Measurements from ENCODE around the gene PPP2R2D. TPM values are rescaled to one million over a fixed set of nuclear protein-coding genes. Genes with fewer than 3 reads are reported as not detected.

Gene PPP2R2D
- total RNA-seq (2014; rRNA removed): 30.6 and 40.3 TPM in 2 replicates
- Bru-seq, nascent RNA: percentile 78 among the genes with signal in this experiment
- BruChase-seq, experiment 1, labeled RNA remaining after a 6-hour chase: percentile 76 among the genes with signal in this experiment
- BruChase-seq, experiment 2, labeled RNA remaining after a 2-hour chase: percentile 80 among the genes with signal in this experiment
- long read RNA-seq, full-length matches to known transcripts: 35 of 104 reads
- long read RNA-seq, partial matches to known transcripts: 22 of 104 reads
- long read RNA-seq, other reads (novel, unspliced or antisense): 47 of 104 reads

GRCh38 chr10:131900350-131901152 is at the start of gene PPP2R2D:
TSS of gene PPP2R2D (plus strand) at chr10:131901008. CDS start at chr10:131901149, 141 bp downstream.
- TF ChIP-seq CTCF (conservative IDR thresholded peaks at IDR 0.05; ENCODE audit: low read depth, low read length): no peak
- TF ChIP-seq EZH2 (IDR thresholded peaks at IDR 0.05; ENCODE audit: low read length, unreplicated experiment): no peak
- TF ChIP-seq EZH2phosphoT487 (IDR thresholded peaks at IDR 0.05; ENCODE audit: borderline replicate concordance, low read length): no peak
- Histone ChIP-seq H3F3A (ENCODE audit: low read length, unreplicated experiment) (no peaks in the 10 kb centered on the region), H3K79me2 (ENCODE audit: low read length) (peaks cover 45% of the 10 kb centered on the region), H2AFZ (ENCODE audit: low read length) (peak within 1 kb of the TSS; percentile 75), H3K4me1 (ENCODE audit: insufficient read depth, low read length) (peaks cover 25% of the 10 kb centered on the region), H3K27ac (ENCODE audit: low read length) (peak within 1 kb of the TSS; percentile 36; the same call in 1 of the 2 replicates), H3K36me3 (ENCODE audit: low read depth, low read length) (no peaks in the 10 kb centered on the region), H3K4me3 (ENCODE audit: low read length) (peak within 1 kb of the TSS; percentile 77), H3K9ac (ENCODE audit: low read length) (peak within 1 kb of the TSS; percentile 83), H3K27me3 (ENCODE audit: low read length) (no peaks in the 10 kb centered on the region), H3K9me3 (ENCODE audit: low read length) (no peaks in the 10 kb centered on the region), H3K9me2 (replicated peaks; ENCODE audit: low read length) (no peaks in the 10 kb centered on the region), H3K4me2 (ENCODE audit: low read length) (peak within 1 kb of the TSS; percentile 95), H4K20me1 (ENCODE audit: low read length) (peaks cover 16% of the 10 kb centered on the region; the same call in 1 of the 2 replicates)
- POLR2A ChIA-PET (ENCODE audit: unreplicated experiment): no interaction called here
- intact Hi-C loops (cut with micrococcal nuclease): loop anchor here (1.0 to 5.0 kb wide), 3 partner anchors 12 to 82 kb away; partner anchors contain the start of gene BNIP3
- no TSS peak for BruUV-seq (replicated peaks)
- peak; percentile 90 for DNase-seq
- peak; percentile 89 for ATAC-seq
- CTCF ChIA-PET: no interaction called here

DNA sequence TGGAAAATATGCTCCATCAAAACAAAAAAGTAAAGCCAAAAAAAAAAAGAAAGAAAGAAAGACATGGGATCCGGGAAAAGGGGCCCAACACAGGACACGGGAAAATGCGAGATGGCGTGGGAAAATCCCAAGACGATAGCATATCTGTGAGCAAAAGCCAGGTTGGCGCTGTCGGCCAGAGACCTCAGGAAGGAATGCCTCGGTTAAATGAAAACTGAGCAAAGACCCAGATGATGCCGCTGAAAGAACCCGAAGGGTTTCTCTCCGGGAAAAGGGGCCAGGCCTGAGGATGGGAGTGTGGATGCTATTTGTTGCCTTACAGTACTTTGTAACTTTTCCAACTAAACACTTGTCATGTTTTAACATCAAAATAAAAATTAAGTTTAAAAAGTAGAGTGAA is 49.5 kb upstream of the PPP2R2D start:
- no peak for TF ChIP-seq EZH2 (IDR thresholded peaks at IDR 0.05; ENCODE audit: low read length, unreplicated experiment)
- no peak for TF ChIP-seq CTCF (conservative IDR thresholded peaks at IDR 0.05; ENCODE audit: low read depth, low read length)
- TF ChIP-seq EZH2phosphoT487 (IDR thresholded peaks at IDR 0.05; ENCODE audit: borderline replicate concordance, low read length): no peak
- intact Hi-C loops (cut with micrococcal nuclease): no loop called here
- DNase-seq: no peak
- no peak overlapping the region for H3K4me2 ChIP-seq (ENCODE audit: low read length)
- BruUV-seq (replicated peaks): no TSS peak
- ChIA-PET CTCF (no interaction called here), POLR2A (ENCODE audit: unreplicated experiment) (no interaction called here)
- H3K27me3 ChIP-seq (ENCODE audit: low read length): peaks cover 23% of the 10 kb centered on the region; the same call in 1 of the 2 replicates
- H4K20me1 ChIP-seq (ENCODE audit: low read length): no peaks in the 10 kb centered on the region
- no peaks in the 10 kb centered on the region for H3F3A ChIP-seq (ENCODE audit: low read length, unreplicated experiment)
- H3K9me3 ChIP-seq (ENCODE audit: low read length): no peaks in the 10 kb centered on the region
- H3K9me2 ChIP-seq (replicated peaks; ENCODE audit: low read length): no peaks in the 10 kb centered on the region
- ATAC-seq: no peak
- no peak overlapping the region for H3K4me3 ChIP-seq (ENCODE audit: low read length)
- H3K27ac ChIP-seq (ENCODE audit: low read length): no peak overlapping the region
- H3K79me2 ChIP-seq (ENCODE audit: low read length): no peaks in the 10 kb centered on the region
- no peak overlapping the region for H2AFZ ChIP-seq (ENCODE audit: low read length)
- no peaks in the 10 kb centered on the region for H3K4me1 ChIP-seq (ENCODE audit: insufficient read depth, low read length)
- H3K36me3 ChIP-seq (ENCODE audit: low read depth, low read length): no peaks in the 10 kb centered on the region
- no peak overlapping the region for H3K9ac ChIP-seq (ENCODE audit: low read length)

Measured in PC-3 (cell line).